Raji (cell line): Measurements from ENCODE around the gene GNB1L.

Source experiments
- POLR2A ChIP-seq: IDR thresholded peaks from 2 replicates; pipeline ENCODE4 v1.6.1; 2011; ENCODE audit warnings: low read depth, low read length, control low read depth; ENCODE audit not compliant: insufficient read depth

GNB1L gene

GRCh38 chr22:19811811-19812771 lies 42.6 kb downstream of the GNB1L start:
- TF ChIP-seq POLR2A, result no peak

GRCh38 chr22:19811211-19811621 lies 43.5 kb downstream of the GNB1L start:
- no peak for TF ChIP-seq POLR2A

GRCh38 chr22:19810381-19811201 lies 44.1 kb downstream of the GNB1L start:
- TF ChIP-seq POLR2A, result no peak

GRCh38 chr22:19809741-19810140 lies 44.9 kb downstream of the GNB1L start:
- TF ChIP-seq POLR2A, result no peak

GRCh38 chr22:19808873-19809478 lies 45.7 kb downstream of the GNB1L start:
- no peak for TF ChIP-seq POLR2A

- TF ChIP-seq POLR2A, result no peak
These were observed 46.5 kb downstream of the GNB1L start for GRCh38 chr22:19807914-19808872.

- TF ChIP-seq POLR2A, result no peak
These were observed 47.3 kb downstream of the GNB1L start for GRCh38 chr22:19807161-19807913.

GRCh38 chr22:19806213-19807160 lies 48.2 kb downstream of the GNB1L start:
- TF ChIP-seq POLR2A, result no peak

- no peak for TF ChIP-seq POLR2A
These were observed 48.9 kb downstream of the GNB1L start for GRCh38 chr22:19805821-19806212.

GRCh38 chr22:19803736-19804267 lies 50.9 kb downstream of the GNB1L start:
- TF ChIP-seq POLR2A, result no peak

GRCh38 chr22:19802894-19803735 lies 51.6 kb downstream of the GNB1L start:
- no peak for TF ChIP-seq POLR2A
